ENCODE results near the gene ARHGEF10L.

- TF ChIP-seq, protein P1, sequence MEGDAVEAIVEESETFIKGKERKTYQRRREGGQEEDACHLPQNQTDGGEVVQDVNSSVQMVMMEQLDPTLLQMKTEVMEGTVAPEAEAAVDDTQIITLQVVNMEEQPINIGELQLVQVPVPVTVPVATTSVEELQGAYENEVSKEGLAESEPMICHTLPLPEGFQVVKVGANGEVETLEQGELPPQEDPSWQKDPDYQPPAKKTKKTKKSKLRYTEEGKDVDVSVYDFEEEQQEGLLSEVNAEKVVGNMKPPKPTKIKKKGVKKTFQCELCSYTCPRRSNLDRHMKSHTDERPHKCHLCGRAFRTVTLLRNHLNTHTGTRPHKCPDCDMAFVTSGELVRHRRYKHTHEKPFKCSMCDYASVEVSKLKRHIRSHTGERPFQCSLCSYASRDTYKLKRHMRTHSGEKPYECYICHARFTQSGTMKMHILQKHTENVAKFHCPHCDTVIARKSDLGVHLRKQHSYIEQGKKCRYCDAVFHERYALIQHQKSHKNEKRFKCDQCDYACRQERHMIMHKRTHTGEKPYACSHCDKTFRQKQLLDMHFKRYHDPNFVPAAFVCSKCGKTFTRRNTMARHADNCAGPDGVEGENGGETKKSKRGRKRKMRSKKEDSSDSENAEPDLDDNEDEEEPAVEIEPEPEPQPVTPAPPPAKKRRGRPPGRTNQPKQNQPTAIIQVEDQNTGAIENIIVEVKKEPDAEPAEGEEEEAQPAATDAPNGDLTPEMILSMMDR (conservative IDR thresholded peaks at IDR 0.05): no peak
- no peak for TF ChIP-seq ZFX (IDR thresholded peaks at IDR 0.05)
Observed at GRCh38 chr1:17688217-17688810, 148.8 kb downstream of the ARHGEF10L start.

All from C4-2B (cell line).